ENCODE results near the gene CSPG4.
"Not testable (repeated sequence)": the region's sequence is repeated elsewhere in the genome, so short reads cannot be mapped to it uniquely, and the experiment has no call there.

Gene CSPG4

GRCh38 chr15:75687486-75688277 lies 25.0 kb downstream of the CSPG4 start:
- no peak for DNase-seq

- DNase-seq: peak; percentile 47
Observed at GRCh38 chr15:75686212-75686642, 26.4 kb downstream of the CSPG4 start.

GRCh38 chr15:75685195-75685594 lies 27.5 kb downstream of the CSPG4 start:
- DNase-seq: no peak

GRCh38 chr15:75684648-75685047 lies 28.0 kb downstream of the CSPG4 start:
- DNase-seq: no peak

DNA sequence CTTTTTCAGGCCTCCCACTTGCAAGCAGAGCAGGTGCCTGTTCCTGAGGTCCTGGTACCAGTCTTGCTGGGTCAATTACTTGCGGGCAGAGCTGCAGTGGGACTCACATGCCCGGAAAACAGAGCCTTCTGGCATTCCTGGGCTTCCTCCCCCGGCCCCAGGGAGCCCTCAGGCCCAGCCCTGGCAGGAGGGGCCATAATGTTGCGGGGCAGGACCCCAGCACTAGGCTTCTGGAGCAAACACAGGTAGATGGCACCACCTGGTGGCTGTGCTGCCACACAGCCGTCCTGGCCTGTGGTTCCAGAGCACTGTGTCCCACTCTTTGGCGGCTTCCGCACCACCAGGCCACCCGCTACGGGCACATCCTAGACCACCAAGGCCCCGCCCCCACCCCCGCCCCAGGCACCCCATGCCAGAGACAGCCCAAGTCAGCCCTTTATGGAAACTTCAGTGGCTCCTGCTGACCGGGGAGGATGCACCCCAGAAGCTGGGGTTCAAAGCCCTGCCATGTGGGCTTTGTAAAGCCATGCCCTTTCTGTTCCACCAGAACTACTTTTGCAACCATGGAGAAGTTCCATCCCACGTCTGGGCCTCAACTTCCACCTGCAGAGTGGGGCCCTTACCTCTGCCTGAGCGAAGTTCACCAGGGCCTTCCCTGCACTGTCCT lies 28.9 kb downstream of the CSPG4 start:
- peak; percentile 27 for DNase-seq

- no peak for DNase-seq
Observed at GRCh38 chr15:75682181-75683135, 30.2 kb downstream of the CSPG4 start.

- DNase-seq: no peak
Observed at GRCh38 chr15:75680007-75680789, 32.5 kb downstream of the CSPG4 start.

- DNase-seq: not testable (repeated sequence)
Observed at GRCh38 chr15:75678324-75678690, 34.3 kb downstream of the CSPG4 start.

GRCh38 chr15:75677465-75678323 lies 35.0 kb downstream of the CSPG4 start:
- DNase-seq: no peak

DNA sequence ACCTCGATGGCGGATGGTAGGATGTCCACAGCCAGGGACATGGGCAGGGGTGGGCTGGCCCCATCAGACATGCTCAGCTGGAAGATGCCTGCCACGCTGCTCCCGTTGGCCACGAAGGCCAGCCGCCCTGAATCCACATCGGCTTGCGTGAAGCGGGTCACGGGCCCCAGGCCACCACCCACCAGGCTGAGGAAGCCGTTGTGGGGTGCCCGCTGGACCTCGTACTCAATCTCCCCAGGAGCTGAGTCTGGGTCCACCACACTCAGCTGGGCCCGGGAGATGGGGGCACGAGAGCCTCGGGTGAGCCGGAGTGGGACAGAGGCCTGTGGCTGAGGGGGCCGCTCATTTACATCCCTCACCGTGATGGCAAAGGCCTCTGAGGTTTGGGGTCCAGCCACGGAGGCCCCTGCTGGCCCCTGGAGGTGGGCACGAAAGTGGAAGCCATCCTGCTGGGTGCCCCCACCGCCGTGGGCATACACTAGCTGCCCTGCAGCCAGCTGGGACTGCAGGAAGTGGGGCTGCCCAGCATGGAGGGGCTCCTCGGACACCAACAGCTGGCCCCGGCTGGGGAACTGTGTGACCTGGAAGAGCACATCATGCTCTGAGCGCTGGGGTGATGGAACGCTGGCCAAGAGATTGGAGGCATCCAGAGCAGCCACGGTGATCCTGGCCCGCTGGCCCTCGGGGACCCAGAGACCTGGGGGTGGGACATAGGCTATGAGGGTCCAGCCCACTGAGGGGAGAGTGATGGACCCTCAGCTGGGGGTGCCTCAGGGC lies 35.8 kb downstream of the CSPG4 start:
- no peak for DNase-seq

GRCh38 chr15:75675579-75676404 lies 36.9 kb downstream of the CSPG4 start:
- no peak for DNase-seq

GRCh38 chr15:75674366-75674765 lies 38.3 kb downstream of the CSPG4 start:
- no peak for DNase-seq

DNA sequence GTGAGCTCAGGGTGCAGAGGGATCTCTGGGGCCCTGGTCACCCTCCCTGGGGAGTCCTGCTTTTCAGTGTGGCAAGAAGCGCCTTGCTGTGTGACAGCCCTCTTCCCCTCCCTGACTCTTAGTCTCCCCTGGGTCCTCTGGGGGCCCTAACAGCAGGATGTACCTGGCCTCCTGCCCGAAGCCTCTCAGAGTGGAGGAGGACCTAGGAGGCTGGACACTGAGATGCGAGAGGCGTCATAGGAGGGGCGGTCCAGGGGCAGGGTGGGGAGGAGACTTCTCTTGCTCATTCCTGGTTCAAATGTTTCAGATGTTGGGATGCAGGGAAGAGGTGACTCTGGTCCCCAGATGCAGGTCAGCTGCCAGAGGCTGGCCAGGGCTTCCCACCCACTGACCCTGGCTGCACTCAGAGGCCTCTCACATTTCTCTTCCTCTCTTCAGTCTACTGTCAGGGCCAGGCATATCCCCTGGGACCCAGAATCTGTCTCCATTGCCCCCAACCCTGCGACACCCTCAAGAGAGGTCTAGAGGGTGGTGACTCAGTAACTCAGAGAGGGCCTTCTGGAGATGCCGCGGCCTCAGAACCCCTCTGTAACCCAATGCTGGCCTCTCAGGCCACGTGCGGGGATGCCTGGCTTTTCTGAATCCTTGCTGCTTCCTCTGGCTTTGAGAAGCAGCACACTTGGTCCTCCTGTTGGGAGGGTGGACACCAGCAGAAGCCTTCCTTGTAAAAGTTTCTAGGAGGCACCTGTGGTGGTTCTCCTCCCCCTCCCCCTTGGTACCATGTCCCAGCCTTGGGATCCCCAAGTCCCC lies 39.0 kb downstream of the CSPG4 start:
- DNase-seq: no peak

DNA sequence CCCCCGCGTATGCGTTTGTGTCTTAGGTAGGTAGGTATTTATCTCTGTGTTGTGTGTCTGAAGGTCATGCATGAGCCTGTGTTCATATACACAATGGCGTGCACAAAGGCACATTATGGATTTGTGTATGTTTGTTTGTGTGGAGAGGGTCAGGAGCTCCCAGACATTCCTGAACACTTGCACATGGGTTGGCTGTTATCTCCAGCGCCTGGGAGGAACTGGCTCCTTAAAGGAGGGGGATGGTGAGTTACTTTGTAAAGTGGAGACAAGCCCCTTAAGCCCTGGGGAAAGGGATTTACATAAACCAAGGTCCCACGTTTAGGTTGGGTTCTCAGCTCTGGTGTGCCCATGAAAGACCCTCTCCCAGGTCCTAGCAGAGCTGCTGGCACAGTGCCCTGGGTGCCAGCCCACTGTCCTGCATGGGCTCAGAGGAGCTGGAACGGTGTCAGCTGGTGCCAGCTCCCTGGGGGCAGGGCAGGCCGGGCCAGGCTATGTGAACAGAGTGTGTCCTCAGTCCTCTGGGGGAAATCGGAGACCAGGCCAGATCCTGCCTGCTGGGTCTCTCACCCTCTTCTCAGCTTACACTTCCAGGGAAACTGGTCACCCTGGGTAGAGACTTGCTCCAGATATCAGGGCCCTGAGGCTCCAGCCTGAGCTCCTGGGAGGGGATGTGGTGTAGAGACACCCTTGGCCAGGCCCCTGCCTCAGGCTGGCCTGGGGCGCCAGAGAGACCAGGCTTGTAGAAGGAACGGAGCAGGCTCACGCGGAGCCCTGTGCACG lies 39.8 kb downstream of the CSPG4 start:
- DNase-seq: no peak

GRCh38 chr15:75671730-75672602 lies 40.7 kb downstream of the CSPG4 start:
- no peak for DNase-seq

- DNase-seq: no peak
Observed at GRCh38 chr15:75669879-75670212, 42.8 kb downstream of the CSPG4 start.

Measured in effector CD8-positive, alpha-beta T cell (primary cell).